GM15510 (cell line): ENCODE data around the gene SCEL.

Experiments
- POLR2A ChIP-seq: IDR thresholded peaks from 3 replicates; pipeline ENCODE4 v1.6.1; 2011; ENCODE audit warnings: borderline replicate concordance; ENCODE audit not compliant: insufficient read length; ENCODE audit errors: extremely low read depth

SCEL gene, protein sequence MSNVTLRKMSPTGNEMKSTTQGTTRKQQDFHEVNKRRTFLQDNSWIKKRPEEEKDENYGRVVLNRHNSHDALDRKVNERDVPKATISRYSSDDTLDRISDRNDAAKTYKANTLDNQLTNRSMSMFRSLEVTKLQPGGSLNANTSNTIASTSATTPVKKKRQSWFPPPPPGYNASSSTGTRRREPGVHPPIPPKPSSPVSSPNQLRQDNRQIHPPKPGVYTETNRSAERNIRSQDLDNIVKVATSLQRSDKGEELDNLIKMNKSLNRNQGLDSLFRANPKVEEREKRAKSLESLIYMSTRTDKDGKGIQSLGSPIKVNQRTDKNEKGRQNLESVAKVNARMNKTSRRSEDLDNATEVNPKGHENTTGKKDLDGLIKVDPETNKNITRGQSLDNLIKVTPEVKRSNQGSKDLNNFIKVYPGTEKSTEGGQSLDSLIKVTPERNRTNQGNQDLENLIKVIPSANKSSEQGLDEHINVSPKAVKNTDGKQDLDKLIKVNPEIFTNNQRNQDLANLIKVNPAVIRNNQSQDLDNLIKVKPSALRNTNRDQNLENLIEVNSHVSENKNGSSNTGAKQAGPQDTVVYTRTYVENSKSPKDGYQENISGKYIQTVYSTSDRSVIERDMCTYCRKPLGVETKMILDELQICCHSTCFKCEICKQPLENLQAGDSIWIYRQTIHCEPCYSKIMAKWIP

DNA sequence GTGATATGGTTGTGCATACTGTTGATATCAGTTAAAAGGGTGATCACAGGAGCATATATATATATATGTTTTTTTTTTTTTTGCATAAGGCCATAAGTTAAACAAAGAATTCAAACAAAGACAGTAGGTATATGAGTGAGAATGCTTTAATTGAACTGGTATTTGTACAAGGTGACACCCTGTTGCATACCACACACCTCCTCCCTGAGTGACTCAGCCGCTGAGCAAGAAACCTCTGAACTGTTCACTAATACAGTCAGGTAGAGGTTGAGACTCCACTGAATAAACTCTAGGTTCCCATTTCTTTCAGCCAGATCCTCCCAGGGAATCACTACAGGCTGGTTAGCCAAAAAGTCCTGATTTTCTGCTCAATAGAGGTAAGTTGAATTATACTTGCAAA lies at the start of gene SCEL:
SCEL (plus strand) TSS at position 259 of the 400 bp plus-strand sequence. CDS start 20,170 bp downstream, outside the sequence.
- no peak for TF ChIP-seq POLR2A

DNA sequence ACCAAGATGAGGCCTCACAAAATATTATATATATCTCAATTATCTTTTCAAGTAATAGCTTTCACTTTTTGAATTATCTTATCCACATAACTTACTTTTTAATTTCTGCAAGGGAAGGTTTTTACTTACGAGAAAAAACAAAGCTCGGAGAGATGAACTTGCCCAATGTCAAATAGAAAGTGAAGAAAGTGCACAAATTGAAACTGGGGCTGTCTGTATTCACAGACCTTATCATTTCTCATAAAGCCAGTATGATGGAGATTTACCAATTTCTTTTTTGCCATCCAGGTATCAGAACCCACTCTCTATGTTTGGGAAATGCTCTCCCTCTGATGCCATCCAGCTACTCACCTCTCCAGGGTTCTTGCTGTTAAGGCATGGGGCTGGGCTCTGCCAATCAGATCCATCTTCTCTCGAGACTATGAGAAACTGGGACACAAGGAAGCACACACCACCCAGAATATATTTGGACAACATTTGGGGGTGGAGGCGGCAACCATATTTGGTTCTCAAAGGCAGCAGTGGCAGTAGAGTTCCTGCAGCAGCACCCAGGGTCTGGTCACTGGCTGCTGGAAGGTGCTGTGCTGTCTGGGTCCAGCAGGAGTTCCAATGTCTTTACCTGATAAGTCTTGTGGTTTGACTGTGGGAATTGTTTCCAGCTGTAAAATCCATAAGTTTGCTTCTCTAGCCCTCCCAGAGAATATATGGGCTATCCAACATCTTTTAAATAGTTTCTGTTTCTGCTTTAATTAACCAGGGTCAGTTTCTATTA lies 45.8 kb upstream of the SCEL start:
- no peak for TF ChIP-seq POLR2A

DNA sequence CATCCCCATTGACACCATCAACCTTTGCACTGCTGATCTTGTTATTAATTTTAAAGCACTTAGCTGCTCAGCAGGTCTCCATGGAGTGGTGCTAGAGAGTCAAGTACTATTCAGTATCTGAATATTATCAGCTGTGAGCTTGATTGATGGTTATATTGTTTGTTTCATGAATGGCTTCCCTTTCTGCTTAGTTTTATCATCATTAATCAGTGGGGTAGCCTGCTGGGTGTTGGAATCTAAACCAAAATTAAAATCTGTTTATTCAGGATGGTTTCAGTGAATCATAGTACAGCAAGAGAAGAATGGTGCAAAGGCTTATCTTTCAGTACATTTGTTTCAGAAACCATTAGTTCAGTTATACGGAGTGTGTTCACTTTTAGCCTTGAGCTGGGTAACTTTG lies 42.5 kb upstream of the SCEL start:
- TF ChIP-seq POLR2A: no peak

DNA sequence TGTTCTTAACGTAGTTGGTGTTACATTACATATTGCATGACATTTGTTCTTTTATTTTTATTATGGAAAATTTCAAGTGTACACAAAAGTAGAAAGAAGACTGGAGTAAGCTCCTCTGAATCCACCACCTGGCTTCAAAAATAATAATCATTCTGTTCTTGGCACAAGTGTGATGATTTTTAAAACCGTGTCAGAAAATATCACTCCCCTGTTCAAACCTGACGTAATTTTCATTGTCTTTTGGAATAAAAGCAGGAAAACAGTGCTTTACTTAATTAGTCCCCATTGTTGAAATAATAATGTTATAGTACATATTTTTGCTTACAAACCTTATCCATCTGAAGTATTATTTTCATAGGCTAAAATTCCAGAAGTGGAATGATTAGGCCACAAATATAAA lies 41.3 kb upstream of the SCEL start:
- TF ChIP-seq POLR2A: no peak

DNA sequence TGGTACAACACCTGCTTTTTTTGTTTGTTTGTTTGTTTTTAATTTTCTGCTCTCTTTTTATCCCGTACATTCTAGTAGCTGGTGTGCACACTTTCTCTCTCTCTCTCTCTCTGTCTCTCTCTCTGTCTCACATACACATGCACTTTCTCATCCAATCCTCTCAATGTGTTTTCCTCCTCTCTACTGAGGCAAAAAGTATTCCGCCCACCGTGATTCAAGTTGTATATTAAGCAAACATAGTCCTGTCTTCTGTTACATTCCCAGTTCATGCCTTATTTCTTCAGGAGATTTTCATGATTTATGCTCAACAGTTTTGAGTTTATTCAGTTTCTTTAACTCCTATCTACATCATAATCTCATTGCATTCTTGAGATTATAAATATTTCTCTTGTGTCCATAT lies 38.2 kb upstream of the SCEL start:
- TF ChIP-seq POLR2A: no peak

DNA sequence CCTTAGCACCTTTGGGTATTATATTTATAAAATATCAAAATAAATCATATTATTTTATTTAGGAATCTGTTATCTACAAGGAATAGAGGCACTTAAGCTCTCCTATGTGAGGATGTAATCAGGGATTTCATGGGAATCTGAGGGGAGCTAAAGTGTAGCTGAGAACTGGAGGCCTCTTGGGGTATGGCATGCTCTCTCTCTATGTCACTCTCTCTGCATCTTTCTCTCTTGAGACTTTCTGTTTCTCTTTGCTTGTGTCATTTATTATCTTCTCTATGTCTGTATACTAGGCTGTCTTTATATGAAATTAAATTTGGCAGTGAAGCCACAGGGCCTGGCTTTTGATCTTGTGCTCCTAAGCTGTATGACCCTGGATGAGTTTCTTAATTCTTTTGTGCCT lies 37.7 kb upstream of the SCEL start:
- TF ChIP-seq POLR2A: no peak

DNA sequence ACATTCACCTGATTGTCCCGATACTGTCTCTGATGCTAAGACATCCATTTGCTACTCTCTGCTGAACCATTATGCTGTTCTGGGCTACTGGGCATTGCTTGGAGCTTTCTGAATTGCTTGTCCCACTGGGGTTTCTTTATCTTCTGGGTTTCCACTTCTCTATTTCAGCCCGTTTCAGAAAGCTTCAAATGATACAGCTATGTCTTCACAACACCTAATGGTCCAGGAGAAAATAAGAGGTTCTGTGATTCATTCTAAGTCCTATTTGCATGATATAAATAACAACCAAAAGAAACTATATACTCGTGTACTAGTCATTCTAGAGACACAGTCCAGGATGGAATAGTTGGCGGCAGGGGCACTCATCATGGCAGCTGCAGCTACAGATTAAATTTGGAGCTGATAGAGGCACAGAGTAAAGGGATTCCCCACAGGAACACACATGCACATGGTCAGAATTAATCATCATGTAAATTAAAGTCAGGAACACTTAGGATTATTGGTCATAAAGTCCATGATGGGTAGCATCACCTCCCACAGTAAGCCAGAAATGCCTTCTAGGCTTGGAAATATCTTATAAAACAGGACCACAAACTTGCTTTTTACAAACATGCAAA lies 33.3 kb upstream of the SCEL start:
- TF ChIP-seq POLR2A: no peak

DNA sequence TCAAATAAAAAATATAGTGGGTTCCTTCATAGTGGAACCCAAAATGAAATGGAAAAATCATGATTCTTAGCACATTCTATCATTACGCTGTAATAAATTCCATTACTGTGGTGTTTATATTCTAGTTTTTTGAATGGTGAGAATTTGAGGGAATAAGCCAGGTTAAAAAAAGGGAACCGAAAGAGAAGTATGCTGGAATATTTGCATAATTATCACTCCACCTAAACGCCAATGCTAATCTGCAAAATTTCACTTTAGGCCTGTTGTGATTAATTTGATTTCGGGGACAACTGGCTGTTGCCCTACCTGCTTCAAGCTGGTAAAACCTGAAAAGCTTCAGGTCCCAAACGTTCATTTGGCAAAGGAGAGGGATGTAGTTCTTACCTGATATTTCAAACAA lies 32.1 kb upstream of the SCEL start:
- TF ChIP-seq POLR2A: no peak

DNA sequence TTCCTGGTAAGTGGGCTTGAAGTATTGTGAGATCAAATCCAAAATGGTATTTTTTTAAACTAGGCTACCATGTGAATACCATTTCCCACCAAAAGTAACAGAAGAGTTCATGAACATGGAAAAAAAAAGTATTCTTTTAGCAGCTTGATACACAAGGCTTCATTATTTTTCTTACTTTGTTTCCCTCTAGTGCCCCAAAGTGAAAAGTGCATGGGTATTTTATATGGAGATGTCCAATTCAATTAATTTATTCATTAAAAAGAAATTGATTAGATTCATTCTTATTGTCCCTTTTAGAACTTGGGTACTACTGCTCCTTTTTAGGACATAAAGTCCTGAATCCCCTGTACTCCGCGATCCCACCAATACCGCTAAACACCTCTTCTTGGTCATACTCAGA lies 28.6 kb upstream of the SCEL start:
- no peak for TF ChIP-seq POLR2A

DNA sequence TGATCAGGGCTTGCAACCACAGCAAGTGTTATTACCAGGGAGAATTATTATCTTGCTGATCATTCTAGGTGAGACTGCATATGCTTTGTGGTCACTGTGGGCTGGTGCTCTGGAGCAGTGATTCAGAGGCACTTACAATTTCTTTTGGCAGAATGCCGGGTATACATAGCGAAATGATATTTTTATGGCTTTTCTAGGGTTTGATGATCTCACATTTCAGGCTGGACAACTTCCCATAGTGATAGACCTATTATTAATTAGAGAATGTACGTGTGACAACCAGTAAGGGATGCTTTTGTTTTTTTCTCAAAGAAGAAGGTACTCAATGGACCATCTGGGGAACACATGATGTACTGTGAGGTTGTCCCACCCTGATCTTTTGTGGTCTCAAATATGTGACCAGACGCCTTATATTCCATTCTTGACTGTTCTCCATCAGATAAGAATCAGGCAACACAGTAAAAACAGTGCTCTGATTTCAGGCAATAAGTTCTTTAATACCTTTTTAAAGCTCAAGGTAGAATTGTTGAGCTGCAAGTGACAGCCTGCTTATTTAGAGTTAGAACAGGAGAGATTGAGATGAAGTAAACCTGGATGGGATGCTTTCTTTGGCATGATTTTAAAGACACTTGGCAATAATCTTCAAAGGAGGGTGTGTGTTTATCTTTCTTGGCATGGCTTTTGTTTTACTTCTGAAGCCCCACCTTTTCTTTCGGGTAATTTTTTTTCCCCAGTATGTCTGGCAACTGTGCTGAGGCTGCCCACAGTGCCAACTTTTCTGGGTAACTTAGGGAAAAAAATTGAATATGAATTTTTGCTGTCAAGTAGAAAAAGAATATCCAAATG lies 27.4 kb upstream of the SCEL start:
- TF ChIP-seq POLR2A: no peak

DNA sequence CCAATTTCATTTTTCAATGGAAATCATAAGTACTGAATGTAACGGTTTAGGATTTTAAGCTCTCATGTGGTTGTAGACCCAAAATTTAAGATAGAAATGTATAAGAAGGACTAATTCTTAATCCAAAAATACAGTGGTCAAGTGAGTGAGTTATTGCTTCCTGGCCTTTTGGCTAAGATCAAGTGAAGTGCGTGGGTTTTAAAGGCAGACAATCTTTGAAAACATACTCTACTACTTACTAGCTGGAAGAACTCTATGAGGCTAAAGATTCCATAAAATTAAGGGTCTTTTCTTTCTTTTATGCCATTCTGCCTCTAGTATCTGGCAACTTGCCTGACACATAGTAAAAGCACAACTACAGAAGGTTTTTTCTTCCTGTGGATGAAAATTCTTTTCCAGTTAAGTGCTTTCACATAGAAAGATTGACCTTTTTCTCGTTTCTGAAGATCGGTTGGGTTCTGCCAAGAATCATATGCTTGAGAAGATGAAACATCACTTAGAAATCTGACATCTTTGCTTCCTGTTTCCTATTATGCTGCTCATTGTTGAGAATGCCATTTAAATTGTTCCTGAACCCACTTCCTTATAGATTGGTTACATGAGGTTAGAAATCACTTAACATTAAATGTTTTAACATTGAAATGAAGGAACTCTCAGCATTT lies 26.4 kb upstream of the SCEL start:
- TF ChIP-seq POLR2A: no peak

DNA sequence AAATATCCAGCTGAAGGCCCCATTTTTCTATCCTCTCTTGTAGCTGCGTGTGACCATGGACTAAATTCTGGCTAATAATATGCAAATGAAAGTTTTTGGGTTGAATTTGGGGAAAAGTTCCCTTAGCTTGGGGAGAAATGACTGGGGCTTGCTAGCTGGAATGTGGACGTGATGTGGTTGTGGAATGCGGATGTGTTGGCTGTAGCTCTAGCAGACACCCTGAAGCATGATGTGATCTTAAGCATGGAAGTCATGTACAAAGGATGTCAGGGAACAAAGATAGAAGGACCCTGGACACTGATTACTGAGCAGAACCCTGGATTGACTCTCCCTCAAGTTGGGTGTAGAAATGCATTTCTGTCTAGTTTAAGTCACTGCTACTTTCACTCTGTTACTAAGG lies 25.4 kb upstream of the SCEL start:
- TF ChIP-seq POLR2A: no peak

DNA sequence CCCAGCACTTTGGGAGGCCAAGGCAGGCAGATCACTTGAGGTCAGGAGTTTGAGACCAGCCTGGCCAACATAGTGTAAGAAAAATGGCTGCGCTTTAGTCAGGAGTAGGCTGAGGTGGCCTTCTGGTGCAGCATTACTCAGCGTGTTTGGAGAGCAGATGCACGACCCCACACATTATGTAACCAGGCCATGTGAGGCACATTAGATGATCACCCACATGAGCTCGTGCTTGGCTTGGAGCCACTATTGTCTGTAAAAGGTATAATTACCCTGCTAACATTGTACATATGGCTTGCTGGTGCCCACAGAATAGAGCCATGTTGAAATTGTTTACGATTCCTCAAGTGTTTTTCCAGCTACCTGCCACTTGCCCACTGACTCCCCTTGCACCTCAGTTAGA lies 24.0 kb upstream of the SCEL start:
- no peak for TF ChIP-seq POLR2A
